ENCODE results near the gene KRT2. TPM values are rescaled to one million over a fixed set of nuclear protein-coding genes. Genes with fewer than 3 reads are reported as not detected.

Gene KRT2
- total RNA-seq, 2 donors from 2014 or later = not detected

GRCh38 chr12:52605542-52605941 is 46.5 kb downstream of the KRT2 start:
- Mint-ChIP-seq H3K36me3 (no peaks in the 10 kb centered on the region), H3K9me3 (no peaks in the 10 kb centered on the region), H3K27ac (no peak overlapping the region)
- peak in 1 of 2 donors; percentile 29 for ATAC-seq
- peak in 1 of 2 donors; percentile 34 for DNase-seq (ENCODE audit: low spot score in 2 of 2)

GRCh38 chr12:52604859-52605258 is 47.2 kb downstream of the KRT2 start:
- Mint-ChIP-seq H3K9me3 (no peaks in the 10 kb centered on the region), H3K27ac (no peak overlapping the region), H3K36me3 (no peaks in the 10 kb centered on the region)
- ATAC-seq = peak in 1 of 2 donors; percentile 68
- DNase-seq (ENCODE audit: low spot score in 2 of 2) = no peak

DNA sequence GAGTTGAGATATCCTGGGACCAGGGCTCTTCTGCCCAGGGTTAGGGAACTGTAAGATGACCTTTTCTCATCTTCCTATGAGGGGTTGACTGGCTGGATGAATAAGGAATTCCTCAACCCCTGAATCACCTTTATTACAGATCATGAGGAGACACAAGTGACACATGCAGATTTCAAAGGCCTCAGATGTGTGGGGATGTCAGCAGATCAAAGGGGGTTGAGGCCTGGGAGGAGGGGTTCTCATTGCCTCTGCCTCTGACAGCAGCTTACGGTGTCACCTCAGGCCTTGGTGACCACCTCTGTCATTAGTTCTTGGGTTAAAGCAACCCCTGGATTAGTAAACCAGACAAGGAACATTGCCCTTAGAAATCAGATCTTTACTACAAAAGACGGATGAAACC is 48.7 kb downstream of the KRT2 start:
- H3K36me3 Mint-ChIP-seq = no peaks in the 10 kb centered on the region
- DNase-seq (ENCODE audit: low spot score in 2 of 2) (no peak), ATAC-seq (peak; percentile 64 to 65)
- peak overlapping the region in 1 of 2 donors; percentile 61 for H3K27ac Mint-ChIP-seq
- H3K9me3 Mint-ChIP-seq = no peaks in the 10 kb centered on the region

DNA sequence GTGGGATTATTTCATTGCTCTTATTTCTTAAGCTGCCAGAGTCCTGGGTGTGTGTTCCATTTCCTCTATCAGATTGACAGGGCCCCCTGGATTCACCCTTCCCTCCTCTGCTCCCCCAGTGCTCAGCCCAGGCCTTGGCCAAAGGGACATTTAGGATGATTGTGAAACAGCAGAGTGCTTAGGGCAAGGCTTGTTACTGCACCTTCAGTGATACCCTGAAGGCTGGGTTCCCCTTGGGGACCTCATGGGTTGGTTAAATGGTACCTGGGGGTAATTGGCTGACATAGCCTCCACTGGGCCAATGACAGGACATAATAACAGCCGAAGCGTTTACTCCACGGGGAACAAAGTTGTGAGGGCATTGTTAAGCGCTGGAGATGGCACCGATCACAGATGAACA is 49.5 kb downstream of the KRT2 start:
- ATAC-seq (no peak), DNase-seq (ENCODE audit: low spot score in 2 of 2) (no peak)
- H3K27ac Mint-ChIP-seq = peak overlapping the region; percentile 11 to 61
- H3K9me3 Mint-ChIP-seq = no peaks in the 10 kb centered on the region
- H3K36me3 Mint-ChIP-seq = no peaks in the 10 kb centered on the region

- DNase-seq (ENCODE audit: low spot score in 2 of 2) (no peak), ATAC-seq (no peak)
- no peaks in the 10 kb centered on the region for H3K9me3 Mint-ChIP-seq
- H3K36me3 Mint-ChIP-seq = no peaks in the 10 kb centered on the region
- H3K27ac Mint-ChIP-seq = no peak overlapping the region
Observed at GRCh38 chr12:52601671-52602070, 50.3 kb downstream of the KRT2 start.

DNA sequence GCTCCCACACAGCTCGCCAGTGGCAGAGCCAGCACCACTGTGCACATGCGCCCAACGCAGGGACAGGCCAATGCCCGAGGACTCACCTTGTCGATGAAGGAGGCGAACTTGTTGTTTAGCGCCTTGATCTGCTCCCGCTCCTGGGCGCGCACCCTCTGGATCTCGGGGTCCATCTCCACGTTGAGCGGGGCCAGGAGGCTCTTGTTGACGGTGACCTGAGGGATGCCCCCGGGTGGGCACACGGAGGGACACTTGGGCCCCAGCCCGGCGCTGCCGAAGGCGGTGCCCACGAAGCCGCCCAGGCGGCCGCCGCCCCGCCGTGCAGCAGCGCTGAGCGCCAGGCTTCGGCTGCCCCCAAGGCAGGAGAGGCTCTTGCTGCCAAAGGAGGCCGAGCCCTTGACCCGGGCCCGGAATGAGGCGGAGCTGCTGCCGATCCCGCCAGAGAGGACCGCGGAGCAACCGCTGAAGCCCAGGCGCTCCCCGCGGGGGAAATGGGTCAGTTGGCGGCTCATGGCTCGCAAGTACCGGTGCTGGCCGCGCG is 51.0 kb downstream of the KRT2 start, which contains the start of gene KRT72:
Gene KRT72, minus strand, starts transcription at position 523 of the 541 bp plus-strand sequence. Its CDS starts 11 bp downstream, at position 512.
- DNase-seq (ENCODE audit: low spot score in 2 of 2) (no peak), ATAC-seq (no peak)
- Mint-ChIP-seq H3K9me3 (no peaks in the 10 kb centered on the region), H3K27ac (peak within 1 kb of the TSS in 1 of 2 donors; percentile 61), H3K36me3 (no peaks in the 10 kb centered on the region)

DNA sequence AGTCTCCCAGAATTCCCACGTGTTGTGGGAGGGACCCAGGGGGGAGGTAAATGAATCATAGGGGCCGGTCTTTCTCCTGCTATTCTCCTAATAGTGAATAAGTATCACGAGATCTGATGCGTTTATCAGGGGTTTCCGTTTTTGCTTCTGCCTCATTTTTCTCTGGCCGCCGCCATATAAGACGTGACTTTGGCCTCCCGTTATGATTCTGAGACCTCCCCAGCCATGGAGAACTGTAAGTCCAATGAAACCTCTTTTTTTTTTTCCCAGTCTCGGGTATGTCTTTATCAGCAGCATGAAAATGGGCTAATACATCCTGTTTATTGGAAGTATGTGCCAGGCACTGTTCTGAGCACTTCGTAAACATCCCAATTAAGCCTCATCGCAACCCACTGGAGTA is 51.5 kb downstream of the KRT2 start:
- ATAC-seq = no peak
- Mint-ChIP-seq H3K9me3 (no peaks in the 10 kb centered on the region), H3K36me3 (no peaks in the 10 kb centered on the region), H3K27ac (no peak overlapping the region)
- DNase-seq (ENCODE audit: low spot score in 2 of 2) = no peak

DNA sequence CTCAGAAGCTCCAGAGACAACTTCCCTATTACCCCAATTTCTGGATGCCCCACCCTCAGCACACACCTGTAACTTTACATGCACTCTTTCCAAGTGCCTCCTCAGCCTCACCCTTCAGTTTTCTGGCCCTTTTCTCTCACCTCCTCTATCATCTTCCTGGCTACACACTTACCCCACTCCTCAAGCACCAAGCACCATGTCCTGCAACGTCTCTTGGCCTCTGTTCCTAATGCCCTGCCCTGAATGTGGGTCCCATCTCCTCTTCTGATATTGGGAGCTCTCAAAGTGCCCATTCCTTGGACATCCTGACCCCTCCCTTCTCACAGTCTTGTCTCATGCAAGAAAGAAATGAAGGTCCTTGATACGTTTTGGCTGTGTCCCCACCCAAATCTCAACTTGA is 51.9 kb downstream of the KRT2 start:
- no peak overlapping the region for H3K27ac Mint-ChIP-seq

GRCh38 chr12:52598966-52599365 is 53.0 kb downstream of the KRT2 start:
- Mint-ChIP-seq H3K27ac (no peak overlapping the region), H3K36me3 (no peaks in the 10 kb centered on the region)
- no peak for ATAC-seq

More for the DNA sequence above, 51.9 kb downstream of the KRT2 start:
- DNase-seq (ENCODE audit: low spot score in 2 of 2) = no peak
- ATAC-seq = no peak
- Mint-ChIP-seq H3K36me3 (no peaks in the 10 kb centered on the region), H3K9me3 (no peaks in the 10 kb centered on the region)

More at GRCh38 chr12:52598966-52599365, 53.0 kb downstream of the KRT2 start:
- DNase-seq (ENCODE audit: low spot score in 2 of 2) = no peak
- no peaks in the 10 kb centered on the region for H3K9me3 Mint-ChIP-seq

Other genes with a start within 250 kb of the KRT2 start
- not detected for gene KRT82, start 245.9 kb downstream of the KRT2 start, total RNA-seq
- gene KRT75, start 217.8 kb downstream of the KRT2 start, total RNA-seq = not detected
- not detected for gene KRT6B, start 200.1 kb downstream of the KRT2 start, total RNA-seq
- not detected for gene KRT6C, start 178.4 kb downstream of the KRT2 start, total RNA-seq
- not detected for gene KRT6A, start 159.0 kb downstream of the KRT2 start, total RNA-seq
- not detected for gene KRT5, start 131.8 kb downstream of the KRT2 start, total RNA-seq
- not detected for gene KRT71, start 99.1 kb downstream of the KRT2 start, total RNA-seq
- not detected for gene KRT74, start 78.4 kb downstream of the KRT2 start, total RNA-seq
- gene KRT72, start 50.7 kb downstream of the KRT2 start, total RNA-seq = 1 to 10 TPM; 1.4 to 7.7 TPM
- 1 to 10 TPM in 1 of 2 donors, under 1 TPM in 1; 0.98 to 4.9 TPM for gene KRT73, start 33.7 kb downstream of the KRT2 start, total RNA-seq
- not detected for gene KRT1, start 28.2 kb upstream of the KRT2 start, total RNA-seq
- not detected for gene KRT77, start 51.3 kb upstream of the KRT2 start, total RNA-seq
- not detected for gene KRT76, start 125.1 kb upstream of the KRT2 start, total RNA-seq
- under 1 TPM in 1 of 2 donors, not detected in 1; 0.09 TPM for gene KRT3, start 143.9 kb upstream of the KRT2 start, total RNA-seq
- not detected for gene KRT4, start 161.9 kb upstream of the KRT2 start, total RNA-seq
- gene KRT79, start 182.1 kb upstream of the KRT2 start, total RNA-seq = under 1 TPM; 0.12 to 0.25 TPM
- gene KRT78, start 196.8 kb upstream of the KRT2 start, total RNA-seq = not detected